ENCODE results near the gene MTMR8.

MTMR8 gene

DNA sequence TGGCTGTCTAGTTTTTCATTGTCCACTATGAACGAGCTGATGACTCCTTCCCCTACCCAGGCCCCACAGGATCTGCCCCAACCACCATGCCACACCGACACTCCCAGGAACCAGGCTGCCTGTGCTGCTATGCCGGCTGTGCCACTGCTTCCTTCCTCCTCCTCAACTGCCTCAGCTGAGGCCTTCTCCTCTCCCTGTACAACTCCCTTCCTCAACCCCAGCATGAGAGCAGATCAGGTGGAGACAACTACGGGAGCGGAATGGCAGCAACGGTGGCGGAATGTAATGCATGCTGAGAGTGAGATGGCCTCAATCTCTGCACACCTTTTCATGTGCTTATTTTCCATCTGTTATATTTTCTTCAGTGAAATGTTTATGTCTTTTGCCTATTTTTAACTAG is 88.5 kb downstream of the MTMR8 start:
- DNase-seq (ENCODE audit: low read depth), result no peak

DNA sequence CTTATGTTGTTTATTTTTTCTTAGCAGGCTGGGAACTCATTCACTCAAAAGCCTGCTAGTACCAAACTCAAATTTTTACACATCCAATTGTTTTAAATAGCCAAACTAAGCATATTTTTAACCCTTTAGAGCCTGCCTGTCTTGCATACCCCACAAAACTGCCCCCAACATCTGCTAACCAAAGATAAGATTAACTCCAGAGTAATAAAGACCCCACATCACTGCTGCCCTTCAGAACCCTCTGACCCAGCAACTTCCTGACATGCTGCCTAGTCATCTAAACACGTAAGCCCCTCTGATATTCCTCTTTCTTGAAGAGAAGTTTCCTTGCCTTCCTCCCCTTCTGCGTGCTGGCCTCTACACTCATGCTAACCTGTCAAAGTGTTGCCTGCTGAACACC is 104.1 kb downstream of the MTMR8 start:
- no peak for DNase-seq (ENCODE audit: low read depth)

DNA sequence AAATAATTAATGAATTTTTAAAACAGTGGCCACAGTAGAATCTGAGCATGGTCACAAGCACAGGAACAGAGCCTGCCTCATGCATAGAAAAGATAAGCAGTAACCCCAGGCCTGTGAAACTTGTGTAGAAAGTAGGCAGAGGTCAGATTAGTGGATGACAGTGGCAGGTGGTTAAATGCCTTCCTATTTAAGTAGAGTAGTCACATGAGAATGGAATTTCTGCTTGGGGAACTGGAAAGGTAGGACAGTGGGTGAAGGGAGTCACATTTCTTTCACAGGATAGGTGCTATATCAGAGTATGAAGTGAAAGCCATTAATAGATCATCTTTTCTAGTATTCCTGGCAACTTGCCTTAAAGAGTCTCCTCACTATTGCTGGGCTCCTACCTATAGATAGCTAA is 130.0 kb downstream of the MTMR8 start:
- no peak for DNase-seq (ENCODE audit: low read depth)

DNA sequence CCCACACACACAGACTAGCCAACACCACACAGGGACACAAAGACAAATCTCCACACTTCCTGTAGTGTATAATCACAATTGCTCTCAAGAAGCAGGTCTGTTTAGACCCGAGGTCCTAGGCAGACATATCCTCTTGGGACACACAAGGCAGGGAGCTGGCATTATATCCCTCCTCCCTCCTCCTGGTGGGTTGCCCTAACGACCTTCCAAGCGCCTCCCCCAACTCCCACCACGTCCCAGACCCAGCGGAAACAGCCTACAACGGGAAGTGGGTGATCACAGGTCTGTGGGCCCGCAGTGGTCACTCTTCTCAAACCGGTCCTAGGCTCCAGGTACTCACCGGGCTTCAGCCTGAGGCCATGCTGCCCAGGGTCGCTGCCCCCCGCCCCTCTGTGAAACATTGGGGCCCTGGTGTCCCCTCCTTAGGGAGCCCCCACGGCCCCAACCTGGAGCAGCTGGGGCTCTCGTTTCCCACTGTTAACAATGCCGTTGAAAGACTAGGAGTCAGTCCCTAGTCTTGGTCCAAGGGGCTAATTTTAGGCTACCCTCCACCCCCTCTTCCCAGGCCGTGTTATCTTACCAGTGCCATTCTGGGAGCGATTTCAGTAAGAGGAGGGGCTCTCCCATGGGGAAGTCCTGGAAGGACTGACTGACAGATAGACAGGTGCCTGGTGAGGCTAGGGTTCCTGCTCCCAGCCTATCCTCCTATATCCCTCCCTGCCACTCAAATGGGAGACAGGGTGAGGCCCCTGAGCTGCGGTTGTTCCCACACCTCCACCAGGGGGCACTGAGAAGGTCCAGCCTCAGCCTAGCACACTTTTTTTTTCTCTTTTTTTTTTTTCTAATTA is 164.9 kb downstream of the MTMR8 start, which contains the start of gene ASB12:
Gene ASB12 (minus strand): TSS at position 485 of the 848 bp plus-strand sequence. CDS start 4,957 bp downstream, outside the sequence.
- DNase-seq (ENCODE audit: low read depth), result no peak

DNA sequence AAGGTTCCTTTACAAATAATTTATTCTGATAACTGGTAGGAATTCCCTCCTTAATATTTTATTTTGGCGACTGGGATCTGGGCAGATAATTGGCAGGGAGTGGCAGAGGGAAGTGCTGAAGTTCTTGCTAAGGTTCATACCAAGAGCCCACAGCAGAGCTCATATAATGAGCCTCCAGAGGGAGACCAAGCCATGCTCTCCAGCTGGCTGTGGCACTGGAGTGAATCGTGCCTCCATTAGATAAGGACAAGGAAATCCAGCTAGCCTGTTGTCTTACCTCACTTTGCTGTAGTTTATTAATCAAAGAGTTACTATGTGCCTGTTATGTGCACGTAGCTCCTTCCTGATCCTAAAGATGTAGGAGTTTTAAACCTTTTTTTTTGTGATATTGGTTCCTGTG is 166.1 kb downstream of the MTMR8 start:
- DNase-seq (ENCODE audit: low read depth), result no peak
